Liver (tissue), 9 donors: ENCODE results near the gene GAS2L1. TPM values are rescaled to one million over a fixed set of nuclear protein-coding genes. Genes with fewer than 3 reads are reported as not detected.

Source experiments
- DNase-seq: peaks from one replicate; pipeline ENCODE4 v3.0.0-alpha.2; 2017; ENCODE audit warnings: low spot score
- H3K27ac ChIP-seq, 2 donors: one replicate each; pipeline ENCODE4 v1.7.0; 2013; ENCODE audit warnings: inconsistent platforms in 2 of 2, low read length in 2 of 2, control low read depth in 1 of 2, low read depth in 1 of 2, mild to moderate bottlenecking in 1 of 2
- H3K27me3 ChIP-seq, 4 donors: one replicate each; pipeline versions ENCODE4 v1.6.1 to v1.7.0; 2013; ENCODE audit warnings: low read length in 3 of 4, inconsistent platforms in 1 of 4, mild to moderate bottlenecking in 1 of 4, moderate library complexity in 1 of 4; ENCODE audit not compliant: control insufficient read depth in 4 of 4, insufficient read depth in 4 of 4
- H3K36me3 ChIP-seq, 4 donors: one replicate each; pipeline versions ENCODE4 v1.6.1 to v1.7.0; 2013; ENCODE audit warnings: low read length in 3 of 4, mild to moderate bottlenecking in 3 of 4, low read depth in 1 of 4, moderate library complexity in 1 of 4; ENCODE audit not compliant: control insufficient read depth in 4 of 4, insufficient read depth in 3 of 4
- H3K4me1 ChIP-seq, 4 donors: one replicate each; pipeline versions ENCODE4 v1.6.1 to v1.7.0; 2013; ENCODE audit warnings: low read length in 3 of 4, mild to moderate bottlenecking in 3 of 4, moderate library complexity in 1 of 4; ENCODE audit not compliant: control insufficient read depth in 4 of 4, insufficient read depth in 4 of 4
- H3K4me3 ChIP-seq, 3 donors: one replicate each; pipeline versions ENCODE4 v1.6.1 to v1.7.0; 2013; ENCODE audit warnings: low read length in 3 of 3, control low read depth in 1 of 3, low read depth in 1 of 3, mild to moderate bottlenecking in 1 of 3
- H3K9ac ChIP-seq, 2 donors: one replicate each; pipeline ENCODE4 v1.7.0; 2013; ENCODE audit warnings: low read length in 2 of 2, mild to moderate bottlenecking in 2 of 2, moderate library complexity in 2 of 2, control low read depth in 1 of 2, low read depth in 1 of 2
- H3K9me3 ChIP-seq, 4 donors: one replicate each; pipeline versions ENCODE4 v1.6.1 to v1.7.0; 2013; ENCODE audit warnings: low read length in 3 of 4; ENCODE audit not compliant: control insufficient read depth in 4 of 4
- EGR1 ChIP-seq, 2 donors: IDR thresholded peaks; 2 replicates each; pipeline ENCODE4 v1.6.1; 2016 to 2018; ENCODE audit warnings: antibody characterized with exemption in 2 of 2, low read depth in 2 of 2
- FOXA1 ChIP-seq: IDR thresholded peaks from 2 replicates; pipeline ENCODE4 v1.6.1; 2016; ENCODE audit warnings: antibody characterized with exemption
- FOXA2 ChIP-seq: IDR thresholded peaks from 2 replicates; pipeline ENCODE4 v1.6.1; 2016; ENCODE audit warnings: antibody characterized with exemption
- GABPA ChIP-seq, 2 donors: IDR thresholded peaks in 1 of 2; conservative IDR thresholded peaks in 1 of 2; 2 replicates each; pipeline ENCODE4 v1.6.1; 2016; ENCODE audit warnings: antibody characterized with exemption in 2 of 2, mild to moderate bottlenecking in 1 of 2, moderate library complexity in 1 of 2
- HNF4A ChIP-seq, 2 donors: conservative IDR thresholded peaks; 2 replicates each; pipeline ENCODE4 v1.6.1; 2016; ENCODE audit warnings: antibody characterized with exemption in 2 of 2, mild to moderate bottlenecking in 2 of 2
- HNF4G ChIP-seq: IDR thresholded peaks from 2 replicates; pipeline ENCODE4 v1.6.1; 2016; ENCODE audit warnings: antibody characterized with exemption
- JUND ChIP-seq, 2 donors: IDR thresholded peaks; 2 replicates each; pipeline ENCODE4 v1.6.1; 2016; ENCODE audit warnings: antibody characterized with exemption in 2 of 2
- NR2F2 ChIP-seq: IDR thresholded peaks from 2 replicates; pipeline ENCODE4 v1.6.1; 2016; ENCODE audit warnings: antibody characterized with exemption
- RAD21 ChIP-seq, 2 donors: IDR thresholded peaks; 2 replicates each; pipeline ENCODE4 v1.6.1; 2016; ENCODE audit warnings: antibody characterized with exemption in 2 of 2, mild to moderate bottlenecking in 2 of 2
- RXRA ChIP-seq, 2 donors: IDR thresholded peaks; 2 replicates each; pipeline ENCODE4 v1.6.1; 2017 to 2018; ENCODE audit warnings: antibody characterized with exemption in 2 of 2, mild to moderate bottlenecking in 1 of 2
- SP1 ChIP-seq: IDR thresholded peaks from 2 replicates; pipeline ENCODE4 v1.6.1; 2018; ENCODE audit warnings: antibody characterized with exemption, mild to moderate bottlenecking
- TAF1 ChIP-seq: conservative IDR thresholded peaks from 2 replicates; pipeline ENCODE4 v1.6.1; 2016; ENCODE audit warnings: antibody characterized with exemption, mild to moderate bottlenecking
- YY1 ChIP-seq: IDR thresholded peaks from 2 replicates; pipeline ENCODE4 v1.6.1; 2016; ENCODE audit warnings: antibody characterized with exemption, mild to moderate bottlenecking
- WGBS: extraction: QIAGEN DNeasy Blood & Tissue Kit; methylation state at CpG from one replicate; pipeline ENCODE4 v1.1.7; 2013; 5-methylcytosine and 5-hydroxymethylcytosine counted together
- polyA plus RNA-seq, 2 donors: library from polyadenylated mRNA; stranded (reverse) in 1 of 2; unstranded in 1 of 2; fragments of 200-250 nt in 1 of 2; fragments of >200 nt in 1 of 2; fragmentation: Nextera tagmentation in 1 of 2; extraction: Ambion mirVana in 1 of 2; gene quantifications; one replicate each; pipeline versions ENCODE4 v1.2.1 to v1.2.3, GENCODE V29; 2013 to 2015
- total RNA-seq, 2 donors: library from RNA; depleted of rRNA; stranded (reverse); fragments of >200 nt; gene quantifications; one replicate each; pipeline ENCODE4 v1.2.3, GENCODE V29; 2014
- TF ChIP-seq, protein P1 (sequence below): IDR thresholded peaks from 2 replicates; pipeline ENCODE4 v1.6.1; 2016; ENCODE audit warnings: antibody characterized with exemption, mild to moderate bottlenecking
- TF ChIP-seq, protein P2 (sequence below): IDR thresholded peaks from 2 replicates; pipeline ENCODE4 v1.6.1; 2016; ENCODE audit warnings: antibody characterized with exemption
- TF ChIP-seq, protein P3 (sequence below): IDR thresholded peaks from 2 replicates; pipeline ENCODE4 v1.6.1; 2016; ENCODE audit warnings: antibody characterized with exemption
- TF ChIP-seq, protein P4 (sequence below): fragments of 150-350 bp; IDR thresholded peaks from 2 replicates; pipeline ENCODE4 v1.5.1; 2017; ENCODE audit warnings: improper control_type of control experiment, low read depth, low read length; ENCODE audit not compliant: missing input control
- TF ChIP-seq, protein P5 (sequence below): IDR thresholded peaks from 2 replicates; pipeline ENCODE4 v1.6.1; 2016; ENCODE audit warnings: antibody characterized with exemption
- donor health status: healthy.
- donor health status: healthy.
- donor health status: healthy.
- donor health status: healthy.
- donor health status: healthy.

Gene GAS2L1
- total and polyA plus RNA-seq, 4 donors: 4.0 to 11.4 (median 8.9) TPM

DNA sequence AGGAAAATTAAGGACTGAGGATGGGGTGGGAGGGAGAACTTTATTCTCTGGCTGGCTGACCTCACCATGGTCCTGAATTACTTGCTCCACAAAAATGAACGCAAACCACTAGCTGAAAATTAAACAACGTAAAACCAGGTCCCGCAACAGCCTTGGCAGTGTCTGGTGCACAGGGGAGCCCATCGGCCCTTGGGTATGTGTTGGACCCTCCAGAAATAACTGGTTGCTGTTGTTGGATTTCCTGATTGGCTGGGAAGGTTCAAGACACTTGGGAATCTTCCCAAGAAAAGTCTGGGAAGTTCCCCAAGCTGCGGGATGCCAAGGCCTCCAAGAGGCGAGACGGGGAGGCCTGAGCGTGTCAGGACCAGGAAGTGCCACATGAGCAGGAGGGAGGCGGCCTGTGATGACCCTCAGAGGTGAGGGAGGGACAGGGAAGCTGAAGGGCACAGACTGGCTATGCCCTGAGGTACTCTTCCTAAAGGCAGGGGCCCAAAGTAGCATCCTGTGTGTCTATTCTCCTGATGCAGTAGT lies 19.4 kb downstream of the GAS2L1 start:
- H3K27me3 ChIP-seq: no peaks in the 10 kb centered on the region
- DNase-seq: no peak

DNA sequence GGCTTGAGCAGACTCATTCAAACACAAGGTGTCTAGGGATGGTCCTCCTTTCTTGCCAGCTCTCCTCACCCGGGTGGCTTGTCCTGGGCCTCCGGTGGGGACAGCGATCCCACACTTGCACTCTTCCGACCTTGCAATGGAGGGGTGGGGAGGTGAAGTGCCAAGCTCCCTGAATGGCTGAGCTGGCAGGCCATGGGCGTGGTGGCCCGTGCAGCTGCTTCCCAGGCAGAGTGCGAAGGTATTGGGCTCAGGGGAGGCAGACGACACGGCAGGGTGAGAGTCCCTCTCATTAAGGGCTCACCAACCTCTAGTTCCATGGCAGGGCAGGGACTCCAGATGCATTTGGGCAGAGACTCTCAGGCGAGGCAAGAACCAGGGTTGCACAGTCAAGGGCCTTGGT lies 20.0 kb downstream of the GAS2L1 start:
- Histone ChIP-seq H3K4me1 (peaks cover 0 to 6% (median 0%) of the 10 kb centered on the region in 4 donors), H3K27me3 (no peaks in the 10 kb centered on the region), H3K9ac (no peak overlapping the region), H3K27ac (no peak overlapping the region), H3K4me3 (no peak overlapping the region), H3K36me3 (peaks cover 3 to 43% (median 8%) of the 10 kb centered on the region in 4 donors), H3K9me3 (no peaks in the 10 kb centered on the region)
- WGBS: 93% methylated on average over 10 of the region's 10 CpGs
- no peak for TF ChIP-seq JUND (IDR thresholded peaks at IDR 0.05)
- TF ChIP-seq RAD21 (IDR thresholded peaks at IDR 0.05): no peak
- no peak for TF ChIP-seq TAF1
- TF ChIP-seq FOXA1: no peak
- TF ChIP-seq HNF4G: no peak
- no peak for TF ChIP-seq GABPA (IDR thresholded peaks at IDR 0.05 in 1 of 2, conservative IDR thresholded peaks at IDR 0.05 in 1 of 2)
- TF ChIP-seq RXRA (IDR thresholded peaks at IDR 0.05): no peak
- TF ChIP-seq, protein P1, sequence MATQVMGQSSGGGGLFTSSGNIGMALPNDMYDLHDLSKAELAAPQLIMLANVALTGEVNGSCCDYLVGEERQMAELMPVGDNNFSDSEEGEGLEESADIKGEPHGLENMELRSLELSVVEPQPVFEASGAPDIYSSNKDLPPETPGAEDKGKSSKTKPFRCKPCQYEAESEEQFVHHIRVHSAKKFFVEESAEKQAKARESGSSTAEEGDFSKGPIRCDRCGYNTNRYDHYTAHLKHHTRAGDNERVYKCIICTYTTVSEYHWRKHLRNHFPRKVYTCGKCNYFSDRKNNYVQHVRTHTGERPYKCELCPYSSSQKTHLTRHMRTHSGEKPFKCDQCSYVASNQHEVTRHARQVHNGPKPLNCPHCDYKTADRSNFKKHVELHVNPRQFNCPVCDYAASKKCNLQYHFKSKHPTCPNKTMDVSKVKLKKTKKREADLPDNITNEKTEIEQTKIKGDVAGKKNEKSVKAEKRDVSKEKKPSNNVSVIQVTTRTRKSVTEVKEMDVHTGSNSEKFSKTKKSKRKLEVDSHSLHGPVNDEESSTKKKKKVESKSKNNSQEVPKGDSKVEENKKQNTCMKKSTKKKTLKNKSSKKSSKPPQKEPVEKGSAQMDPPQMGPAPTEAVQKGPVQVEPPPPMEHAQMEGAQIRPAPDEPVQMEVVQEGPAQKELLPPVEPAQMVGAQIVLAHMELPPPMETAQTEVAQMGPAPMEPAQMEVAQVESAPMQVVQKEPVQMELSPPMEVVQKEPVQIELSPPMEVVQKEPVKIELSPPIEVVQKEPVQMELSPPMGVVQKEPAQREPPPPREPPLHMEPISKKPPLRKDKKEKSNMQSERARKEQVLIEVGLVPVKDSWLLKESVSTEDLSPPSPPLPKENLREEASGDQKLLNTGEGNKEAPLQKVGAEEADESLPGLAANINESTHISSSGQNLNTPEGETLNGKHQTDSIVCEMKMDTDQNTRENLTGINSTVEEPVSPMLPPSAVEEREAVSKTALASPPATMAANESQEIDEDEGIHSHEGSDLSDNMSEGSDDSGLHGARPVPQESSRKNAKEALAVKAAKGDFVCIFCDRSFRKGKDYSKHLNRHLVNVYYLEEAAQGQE: no peak
- TF ChIP-seq, protein P2, sequence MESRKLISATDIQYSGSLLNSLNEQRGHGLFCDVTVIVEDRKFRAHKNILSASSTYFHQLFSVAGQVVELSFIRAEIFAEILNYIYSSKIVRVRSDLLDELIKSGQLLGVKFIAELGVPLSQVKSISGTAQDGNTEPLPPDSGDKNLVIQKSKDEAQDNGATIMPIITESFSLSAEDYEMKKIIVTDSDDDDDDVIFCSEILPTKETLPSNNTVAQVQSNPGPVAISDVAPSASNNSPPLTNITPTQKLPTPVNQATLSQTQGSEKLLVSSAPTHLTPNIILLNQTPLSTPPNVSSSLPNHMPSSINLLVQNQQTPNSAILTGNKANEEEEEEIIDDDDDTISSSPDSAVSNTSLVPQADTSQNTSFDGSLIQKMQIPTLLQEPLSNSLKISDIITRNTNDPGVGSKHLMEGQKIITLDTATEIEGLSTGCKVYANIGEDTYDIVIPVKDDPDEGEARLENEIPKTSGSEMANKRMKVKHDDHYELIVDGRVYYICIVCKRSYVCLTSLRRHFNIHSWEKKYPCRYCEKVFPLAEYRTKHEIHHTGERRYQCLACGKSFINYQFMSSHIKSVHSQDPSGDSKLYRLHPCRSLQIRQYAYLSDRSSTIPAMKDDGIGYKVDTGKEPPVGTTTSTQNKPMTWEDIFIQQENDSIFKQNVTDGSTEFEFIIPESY: no peak
- TF ChIP-seq YY1: no peak
- TF ChIP-seq, protein P3, sequence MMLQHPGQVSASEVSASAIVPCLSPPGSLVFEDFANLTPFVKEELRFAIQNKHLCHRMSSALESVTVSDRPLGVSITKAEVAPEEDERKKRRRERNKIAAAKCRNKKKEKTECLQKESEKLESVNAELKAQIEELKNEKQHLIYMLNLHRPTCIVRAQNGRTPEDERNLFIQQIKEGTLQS: no peak
- TF ChIP-seq FOXA2: no peak
- TF ChIP-seq SP1: no peak
- TF ChIP-seq, protein P4, sequence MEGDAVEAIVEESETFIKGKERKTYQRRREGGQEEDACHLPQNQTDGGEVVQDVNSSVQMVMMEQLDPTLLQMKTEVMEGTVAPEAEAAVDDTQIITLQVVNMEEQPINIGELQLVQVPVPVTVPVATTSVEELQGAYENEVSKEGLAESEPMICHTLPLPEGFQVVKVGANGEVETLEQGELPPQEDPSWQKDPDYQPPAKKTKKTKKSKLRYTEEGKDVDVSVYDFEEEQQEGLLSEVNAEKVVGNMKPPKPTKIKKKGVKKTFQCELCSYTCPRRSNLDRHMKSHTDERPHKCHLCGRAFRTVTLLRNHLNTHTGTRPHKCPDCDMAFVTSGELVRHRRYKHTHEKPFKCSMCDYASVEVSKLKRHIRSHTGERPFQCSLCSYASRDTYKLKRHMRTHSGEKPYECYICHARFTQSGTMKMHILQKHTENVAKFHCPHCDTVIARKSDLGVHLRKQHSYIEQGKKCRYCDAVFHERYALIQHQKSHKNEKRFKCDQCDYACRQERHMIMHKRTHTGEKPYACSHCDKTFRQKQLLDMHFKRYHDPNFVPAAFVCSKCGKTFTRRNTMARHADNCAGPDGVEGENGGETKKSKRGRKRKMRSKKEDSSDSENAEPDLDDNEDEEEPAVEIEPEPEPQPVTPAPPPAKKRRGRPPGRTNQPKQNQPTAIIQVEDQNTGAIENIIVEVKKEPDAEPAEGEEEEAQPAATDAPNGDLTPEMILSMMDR: no peak
- no peak for TF ChIP-seq HNF4A (conservative IDR thresholded peaks at IDR 0.05)
- no peak for TF ChIP-seq EGR1 (IDR thresholded peaks at IDR 0.05; ENCODE audit: low read depth in 2 of 2)
- no peak for TF ChIP-seq NR2F2
- TF ChIP-seq, protein P5, sequence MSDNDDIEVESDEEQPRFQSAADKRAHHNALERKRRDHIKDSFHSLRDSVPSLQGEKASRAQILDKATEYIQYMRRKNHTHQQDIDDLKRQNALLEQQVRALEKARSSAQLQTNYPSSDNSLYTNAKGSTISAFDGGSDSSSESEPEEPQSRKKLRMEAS: no peak
- DNase-seq: no peak

More for the DNA sequence above, 19.4 kb downstream of the GAS2L1 start:
- H3K36me3 ChIP-seq: peaks cover 3 to 38% (median 8%) of the 10 kb centered on the region in 4 donors
- TF ChIP-seq SP1: no peak
- no peak for TF ChIP-seq HNF4G
- TF ChIP-seq RAD21 (IDR thresholded peaks at IDR 0.05): no peak
- TF ChIP-seq GABPA (IDR thresholded peaks at IDR 0.05 in 1 of 2, conservative IDR thresholded peaks at IDR 0.05 in 1 of 2): no peak
- TF ChIP-seq JUND (IDR thresholded peaks at IDR 0.05): no peak
- TF ChIP-seq, protein P1: no peak
- no peak for TF ChIP-seq FOXA2
- no peak for TF ChIP-seq YY1
- TF ChIP-seq NR2F2: no peak
- H3K27ac ChIP-seq: no peak overlapping the region
- WGBS: 81% methylated on average over 9 of the region's 9 CpGs
- no peak overlapping the region for H3K9ac ChIP-seq
- H3K4me1 ChIP-seq: peaks cover 0 to under 1% (median 0%) of the 10 kb centered on the region in 4 donors
- H3K4me3 ChIP-seq: no peak overlapping the region
- H3K9me3 ChIP-seq: no peaks in the 10 kb centered on the region
